A549 treated with Mapracorat at 1 μM for 4 hours (cell line): ENCODE results near the gene OR52L1. TPM values are rescaled to one million over a fixed set of nuclear protein-coding genes. Genes with fewer than 3 reads are reported as not detected.

Source experiments
- total RNA-seq: library from RNA; stranded (reverse); fragments of 200-300 nt; extraction: Qiagen RNA extraction; gene quantifications from 5 replicates; pipeline ENCODE4 v1.2.3, GENCODE V29; 2022

Gene OR52L1
- not detected in 5 replicates for total RNA-seq

GRCh38 chr11:5986885-5987284 is at the start of gene OR52L1:
OR52L1 (minus strand) TSS chr11:5986985; CDS start chr11:5986930, 55 bp downstream.

GRCh38 chr11:6030708-6031405 is 44.1 kb upstream of the OR52L1 start, which contains the start of gene OR56A1:
OR56A1 (minus strand) TSS chr11:6030758; CDS start chr11:6027692, 3,066 bp downstream.

GRCh38 chr11:6006846-6007245 is 20.1 kb upstream of the OR52L1 start, which contains the start of gene OR56A4:
OR56A4 (minus strand) TSS chr11:6006946; CDS start chr11:6002992, 3,954 bp downstream.

DNA sequence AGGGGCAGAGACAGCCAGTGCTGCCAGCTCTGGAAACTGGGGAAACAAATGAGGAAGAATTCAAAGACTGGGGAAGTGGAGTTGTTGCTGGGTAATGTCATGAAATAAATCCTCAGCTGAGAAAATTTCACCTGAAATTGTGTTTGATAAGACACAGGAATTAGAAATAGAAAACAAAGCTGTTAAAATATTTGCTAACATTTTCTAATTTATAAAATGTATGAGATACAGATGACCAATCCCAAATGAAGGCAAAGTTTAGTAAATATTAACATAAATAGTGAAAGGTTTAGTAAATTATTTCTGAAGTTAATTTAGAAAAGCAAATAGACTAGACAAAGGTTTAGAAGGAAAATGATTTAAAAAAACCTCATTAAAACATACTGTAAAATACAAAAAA is 18.4 kb downstream of the OR52L1 start, which contains the start of gene OR56A5:
TSS of gene OR56A5 (minus strand) at position 101 of the 400 bp plus-strand sequence. CDS start at position 101, 0 bp downstream.

DNA sequence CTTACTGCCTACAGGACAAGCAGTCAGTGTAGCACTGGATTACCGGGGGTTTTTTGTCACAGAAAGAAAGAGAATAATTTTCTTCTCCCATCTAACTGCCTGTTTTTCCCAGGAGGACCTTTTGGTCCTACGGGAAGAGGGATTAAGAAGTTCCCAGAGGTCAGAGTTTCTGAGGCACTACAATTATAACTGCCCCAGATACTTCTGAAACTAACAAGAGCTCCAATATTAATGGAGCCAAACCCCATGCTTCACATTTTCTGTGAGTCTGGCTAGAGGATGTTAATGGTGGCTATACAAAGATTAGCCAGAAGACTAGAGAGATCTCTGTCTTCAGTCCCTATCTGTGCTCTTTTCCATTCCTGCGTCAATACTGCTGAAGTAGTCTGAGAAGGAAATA is 44.8 kb downstream of the OR52L1 start, which contains the start of gene OR56A3:
TSS of gene OR56A3 (plus strand) at position 301 of the 400 bp plus-strand sequence. CDS start 5,096 bp downstream, outside the sequence.

Other genes with a start within 250 kb of the OR52L1 start
- not detected in 5 replicates for gene OR52N4, start 232.7 kb downstream of the OR52L1 start, total RNA-seq
- not detected in 5 replicates for gene OR52N5, start 203.6 kb downstream of the OR52L1 start, total RNA-seq
- not detected in 5 replicates for gene OR52N1, start 195.7 kb downstream of the OR52L1 start, total RNA-seq
- gene OR52N2, start 178.1 kb downstream of the OR52L1 start, total RNA-seq = not detected in 5 replicates
- not detected in 5 replicates for gene OR52E6, start 145.1 kb downstream of the OR52L1 start, total RNA-seq
- not detected in 5 replicates for gene OR52E8, start 129.3 kb downstream of the OR52L1 start, total RNA-seq
- gene OR52E4, start 106.4 kb downstream of the OR52L1 start, total RNA-seq = not detected in 5 replicates
- gene OR52E5, start 93.8 kb downstream of the OR52L1 start, total RNA-seq = not detected in 5 replicates
- gene OR56A3, start 44.7 kb downstream of the OR52L1 start, total RNA-seq = not detected in 5 replicates
- not detected in 5 replicates for gene OR56A5, start 18.5 kb downstream of the OR52L1 start, total RNA-seq
- not detected in 5 replicates for gene OR56A4, start 20.0 kb upstream of the OR52L1 start, total RNA-seq
- not detected in 5 replicates for gene OR56A1, start 43.8 kb upstream of the OR52L1 start, total RNA-seq
- not detected in 5 replicates for gene OR56B4, start 120.7 kb upstream of the OR52L1 start, total RNA-seq
- gene OR52B2, start 183.3 kb upstream of the OR52L1 start, total RNA-seq = not detected in 5 replicates
- not detected in 5 replicates for gene OR52W1, start 212.2 kb upstream of the OR52L1 start, total RNA-seq
- not detected in 5 replicates for gene C11orf42, start 218.6 kb upstream of the OR52L1 start, total RNA-seq
- 11.9 to 18.8 TPM (median 17.6 TPM) in 5 replicates for gene FHIP1B, start 247.7 kb upstream of the OR52L1 start, total RNA-seq